Testis (tissue), 5 donors: ENCODE results near the gene KCNA1. TPM values are rescaled to one million over a fixed set of nuclear protein-coding genes. Genes with fewer than 3 reads are reported as not detected.
A peak's percentile ranks its signal among the peaks of the same experiment; 100 is the strongest.

Experiments used
- DNase-seq: peaks from one replicate; pipeline ENCODE4 v3.0.0-alpha.2; 2019
- H3K27ac ChIP-seq, 2 donors: fragments of 200-600 bp; sonication (generic); one replicate each; pipeline ENCODE4 v1.5.1; 2019
- H3K27me3 ChIP-seq: fragments of 200-600 bp; sonication (generic); one replicate; pipeline ENCODE4 v1.5.1; 2019
- H3K36me3 ChIP-seq: fragments of 200-600 bp; sonication (generic); one replicate; pipeline ENCODE4 v1.5.1; 2017; ENCODE audit warnings: low read depth; ENCODE audit errors: missing control alignments
- H3K4me1 ChIP-seq: fragments of 200-600 bp; sonication (generic); one replicate; pipeline ENCODE4 v1.5.1; 2019
- H3K4me3 ChIP-seq, 2 donors: fragments of 200-600 bp; sonication (generic); one replicate each; pipeline ENCODE4 v1.5.1; 2017 to 2019
- H3K9me3 ChIP-seq: fragments of 200-600 bp; sonication (generic); one replicate; pipeline ENCODE4 v1.5.1; 2017
- CTCF ChIP-seq, 3 experiments: fragments of 450-650 bp in 2 of 3; fragments of 200-600 bp in 1 of 3; sonication (generic) in 1 of 3; IDR thresholded peaks; one replicate each; pipeline ENCODE4 v1.5.1; 2016 to 2019; ENCODE audit warnings: antibody characterized with exemption in 3 of 3, mild to moderate bottlenecking in 2 of 3, moderate library complexity in 1 of 3
- POLR2A ChIP-seq: fragments of 450-650 bp; IDR thresholded peaks from one replicate; pipeline ENCODE4 v1.6.1; 2017; ENCODE audit warnings: antibody characterized with exemption, mild to moderate bottlenecking, moderate library complexity
- WGBS, 2 donors: methylation state at CpG; one replicate each; pipeline ENCODE4 v1.1.5; 2018; 5-methylcytosine and 5-hydroxymethylcytosine counted together
- intact Hi-C: fragments of 100-400 bp; cut with DNase I; formaldehyde crosslinking; loops from one replicate; pipeline ENCODE4 v1.15.1; 2023; ENCODE audit warnings: low total_unique reads
- long read RNA-seq, 2 donors: transcript quantifications; one replicate each; lab custom pipeline, GENCODE V29; 2026
- polyA plus RNA-seq: library from polyadenylated mRNA; stranded (reverse); fragments of 350-450 nt; fragmentation: Illumina TruSeq; extraction: RNeasy Lipid Tissue Mini Kit (QIAGEN cat#74804); gene quantifications from one replicate; pipeline ENCODE4 v1.2.3, GENCODE V29; 2014; ENCODE audit warnings: low read depth, low replicate concordance; ENCODE audit not compliant: insufficient read depth
- total RNA-seq, 2 donors: library from RNA; depleted of rRNA; stranded (reverse); fragments of >200 nt; gene quantifications; one replicate each; pipeline ENCODE4 v1.2.3, GENCODE V29; 2016

The KCNA1 gene
- under 1 TPM in 1 of 2 donors, not detected in 1; 0.08 TPM for total RNA-seq
- polyA plus RNA-seq, result 0.13 TPM
- long read RNA-seq, donor 1, result 0 reads
- long read RNA-seq, donor 2, result 0 reads

GRCh38 chr12:4909734-4910501, at the start of gene KCNA1:
TSS of gene KCNA1 (plus strand) at chr12:4909905. CDS start at chr12:4911379, 1,474 bp downstream.
- peaks cover 19% of the 10 kb centered on the region for H3K4me1 ChIP-seq
- WGBS, 2 donors, result 0% methylated on average over 20 to 67 of the region's 67 CpGs
- no peak within 1 kb of the TSS for H3K27ac ChIP-seq
- no peaks in the 10 kb centered on the region for H3K27me3 ChIP-seq
- no peaks in the 10 kb centered on the region for H3K9me3 ChIP-seq
- intact Hi-C loops, result no loop called here
- no peaks in the 10 kb centered on the region for H3K36me3 ChIP-seq
- TF ChIP-seq CTCF (IDR thresholded peaks at IDR 0.05), result no peak
- TF ChIP-seq POLR2A, result no peak
- peak within 1 kb of the TSS; percentile 29 to 32 for H3K4me3 ChIP-seq
- no peak for DNase-seq

- WGBS, 2 donors, result 70 to 86% methylated on average over 6 of the region's 6 CpGs
- peaks cover 6% of the 10 kb centered on the region for H3K4me1 ChIP-seq
- H3K9me3 ChIP-seq, result no peaks in the 10 kb centered on the region
- intact Hi-C loops, result no loop called here
- H3K36me3 ChIP-seq, result no peaks in the 10 kb centered on the region
- H3K4me3 ChIP-seq, result no peak overlapping the region
- TF ChIP-seq POLR2A (no peak), CTCF (IDR thresholded peaks at IDR 0.05) (no peak)
- no peak overlapping the region for H3K27ac ChIP-seq
- no peaks in the 10 kb centered on the region for H3K27me3 ChIP-seq
- DNase-seq, result no peak
Observed at GRCh38 chr12:4860741-4861140, 49.0 kb upstream of the KCNA1 start.

GRCh38 chr12:4862809-4863208, 46.9 kb upstream of the KCNA1 start:
- Histone ChIP-seq H3K9me3 (no peaks in the 10 kb centered on the region), H3K36me3 (no peaks in the 10 kb centered on the region), H3K4me1 (peaks cover 6% of the 10 kb centered on the region), H3K27me3 (no peaks in the 10 kb centered on the region), H3K4me3 (no peak overlapping the region), H3K27ac (no peak overlapping the region)
- WGBS, 2 donors, result 89 to 93% methylated on average over 2 of the region's 2 CpGs
- DNase-seq, result no peak
- intact Hi-C loops, result no loop called here
- TF ChIP-seq POLR2A (no peak), CTCF (IDR thresholded peaks at IDR 0.05) (no peak)

GRCh38 chr12:4864575-4864974, 45.1 kb upstream of the KCNA1 start:
- intact Hi-C loops, result no loop called here
- no peaks in the 10 kb centered on the region for H3K9me3 ChIP-seq
- TF ChIP-seq POLR2A (no peak), CTCF (IDR thresholded peaks at IDR 0.05) (no peak)
- no peak overlapping the region for H3K27ac ChIP-seq
- 89 to 90% methylated on average over 9 of the region's 9 CpGs for WGBS, 2 donors
- H3K36me3 ChIP-seq, result no peaks in the 10 kb centered on the region
- DNase-seq, result no peak
- H3K4me1 ChIP-seq, result no peaks in the 10 kb centered on the region
- H3K27me3 ChIP-seq, result no peaks in the 10 kb centered on the region
- no peak overlapping the region for H3K4me3 ChIP-seq

- intact Hi-C loops, result no loop called here
- TF ChIP-seq CTCF (IDR thresholded peaks at IDR 0.05) (no peak), POLR2A (no peak)
- WGBS, 2 donors, result 74 to 75% methylated on average over 5 of the region's 5 CpGs
- no peaks in the 10 kb centered on the region for H3K4me1 ChIP-seq
- no peaks in the 10 kb centered on the region for H3K9me3 ChIP-seq
- no peak overlapping the region for H3K4me3 ChIP-seq
- no peak overlapping the region for H3K27ac ChIP-seq
- no peak for DNase-seq
- H3K27me3 ChIP-seq, result no peaks in the 10 kb centered on the region
- no peaks in the 10 kb centered on the region for H3K36me3 ChIP-seq
Observed at GRCh38 chr12:4865246-4865645, 44.5 kb upstream of the KCNA1 start.
